NCI-H524 (cell line): ENCODE measurements around the gene PIEZO1.
"Not testable (repeated sequence)": the region's sequence is repeated elsewhere in the genome, so short reads cannot be mapped to it uniquely, and the experiment has no call there.

Experiments used
- DNase-seq, 2 experiments: peaks; one replicate each; lab custom pipeline; 2025; lab: John Stamatoyannopoulos, UW

PIEZO1 gene

GRCh38 chr16:88781140-88782077, 3.6 kb downstream of the PIEZO1 start:
- no peak for DNase-seq

GRCh38 chr16:88780142-88781062, 4.6 kb downstream of the PIEZO1 start:
- DNase-seq = no peak

GRCh38 chr16:88779406-88780141, 5.4 kb downstream of the PIEZO1 start:
- no peak for DNase-seq

DNA sequence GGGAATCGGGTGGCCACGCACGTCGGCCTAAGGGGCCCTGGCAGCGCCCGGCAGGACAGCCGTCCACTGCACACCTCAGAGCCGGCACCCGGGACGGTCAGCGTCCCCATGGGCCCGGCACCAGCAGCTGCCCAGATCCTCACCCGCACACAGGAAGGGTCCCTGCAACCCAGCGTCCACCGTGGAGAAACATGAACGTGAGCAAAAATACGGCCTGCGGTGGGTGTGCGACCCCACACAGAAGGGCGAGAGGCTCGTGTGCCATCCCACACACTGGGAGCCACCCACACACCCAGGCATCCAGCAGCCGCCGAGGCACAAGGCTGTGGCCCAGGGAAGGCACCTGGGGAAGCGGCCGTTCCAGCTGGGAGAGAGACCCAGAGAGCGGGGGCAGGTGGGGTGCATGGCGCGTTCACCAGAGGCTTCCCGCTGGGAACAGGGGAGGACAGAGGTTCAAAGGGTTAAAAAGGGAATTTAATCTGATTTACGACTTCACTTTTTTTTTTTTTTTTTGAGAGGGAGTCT, 6.4 kb downstream of the PIEZO1 start:
- no peak for DNase-seq

DNA sequence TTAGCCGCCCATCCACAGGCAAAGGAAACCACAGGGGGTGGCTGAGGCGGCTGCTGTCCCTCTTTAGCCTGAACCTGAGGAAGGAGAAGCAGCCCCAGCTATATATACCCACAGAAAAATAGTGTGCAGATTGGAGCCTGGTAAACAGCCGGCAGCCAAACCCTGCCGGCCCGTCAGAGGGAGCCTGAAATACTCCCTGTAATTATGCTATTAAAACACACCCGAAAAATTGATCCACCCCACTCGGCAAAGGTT, 6.8 kb downstream of the PIEZO1 start:
- no peak for DNase-seq

GRCh38 chr16:88777471-88778270, 7.3 kb downstream of the PIEZO1 start:
- no peak for DNase-seq

- no peak for DNase-seq
These were observed 9.2 kb downstream of the PIEZO1 start for GRCh38 chr16:88775825-88776224.

GRCh38 chr16:88774544-88775393, 10.3 kb downstream of the PIEZO1 start:
- DNase-seq = no peak

GRCh38 chr16:88773812-88774291, 11.2 kb downstream of the PIEZO1 start:
- DNase-seq = peak in 1 of 2 experiments; percentile 13

- DNase-seq = peak; percentile 88 to 94
These were observed 11.9 kb downstream of the PIEZO1 start for GRCh38 chr16:88772871-88773811.

- DNase-seq = not testable (repeated sequence)
These were observed 13.2 kb downstream of the PIEZO1 start for GRCh38 chr16:88771781-88772180.

DNA sequence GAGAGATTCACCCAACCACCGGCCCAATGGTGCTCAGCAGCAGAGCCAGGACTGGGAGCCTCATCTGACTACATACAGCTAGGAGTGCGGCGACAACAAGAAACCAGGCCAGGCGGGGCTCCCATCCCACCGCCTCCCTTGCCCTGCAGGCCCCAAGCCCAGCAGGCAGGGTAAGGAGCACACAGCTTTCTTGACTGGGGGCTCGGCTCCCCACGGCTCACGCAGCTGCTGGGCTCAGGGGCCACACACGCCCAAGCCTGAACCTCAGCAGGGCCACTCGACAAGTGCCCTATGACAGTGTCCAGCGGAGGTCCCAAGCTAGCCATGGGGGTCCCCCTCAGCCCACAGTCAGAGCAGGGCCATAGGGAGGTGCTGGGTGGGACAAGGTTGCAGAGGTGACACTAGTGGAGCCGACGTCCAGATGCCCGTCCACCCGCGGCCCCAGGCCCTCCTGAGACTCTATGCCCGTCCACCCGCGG, 13.7 kb downstream of the PIEZO1 start:
- DNase-seq = no peak

DNA sequence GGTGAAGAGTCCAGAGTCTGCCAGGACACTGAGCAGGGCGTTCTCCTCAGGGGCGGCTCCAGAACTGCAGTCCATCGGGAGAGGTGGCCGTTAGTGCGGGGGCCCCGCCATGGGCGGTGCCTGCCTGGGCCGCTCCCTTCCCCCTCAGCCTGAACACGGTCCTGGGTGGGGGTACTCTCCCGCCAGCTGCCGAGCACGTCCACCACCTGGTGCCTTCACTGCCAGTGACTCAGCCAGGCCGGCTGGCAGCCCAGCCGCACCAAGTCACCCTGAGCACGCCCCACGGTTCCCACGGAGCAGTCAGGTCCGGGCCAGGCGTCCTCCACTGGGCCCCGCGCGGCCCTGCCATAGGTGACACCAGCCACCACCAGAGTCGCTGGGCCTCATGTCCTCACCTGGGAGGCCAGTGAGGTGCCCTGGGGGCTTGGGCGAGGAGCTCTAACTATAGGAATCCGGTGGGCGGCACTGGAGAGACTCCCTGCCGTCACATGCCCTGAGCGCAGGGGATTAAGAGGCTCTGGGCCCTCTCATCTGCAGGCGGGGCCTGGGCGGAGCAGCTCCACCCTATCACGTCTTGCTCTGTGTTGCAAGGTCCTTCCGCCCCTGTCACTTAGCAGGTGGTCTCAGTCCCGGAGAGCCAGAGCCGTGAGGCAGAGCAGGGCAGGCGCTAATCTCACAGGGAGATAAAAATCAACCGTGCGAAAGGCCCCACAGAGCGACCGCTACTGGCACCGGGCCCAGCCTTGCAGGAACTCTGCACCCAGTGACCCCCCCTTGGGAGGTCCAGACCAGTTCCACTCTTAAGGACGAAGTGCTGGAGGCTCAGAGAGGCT, 14.3 kb downstream of the PIEZO1 start:
- peak; percentile 97 to 99 for DNase-seq

GRCh38 chr16:88769617-88770460, 15.2 kb downstream of the PIEZO1 start:
- DNase-seq = peak in 1 of 2 experiments; percentile 67

DNA sequence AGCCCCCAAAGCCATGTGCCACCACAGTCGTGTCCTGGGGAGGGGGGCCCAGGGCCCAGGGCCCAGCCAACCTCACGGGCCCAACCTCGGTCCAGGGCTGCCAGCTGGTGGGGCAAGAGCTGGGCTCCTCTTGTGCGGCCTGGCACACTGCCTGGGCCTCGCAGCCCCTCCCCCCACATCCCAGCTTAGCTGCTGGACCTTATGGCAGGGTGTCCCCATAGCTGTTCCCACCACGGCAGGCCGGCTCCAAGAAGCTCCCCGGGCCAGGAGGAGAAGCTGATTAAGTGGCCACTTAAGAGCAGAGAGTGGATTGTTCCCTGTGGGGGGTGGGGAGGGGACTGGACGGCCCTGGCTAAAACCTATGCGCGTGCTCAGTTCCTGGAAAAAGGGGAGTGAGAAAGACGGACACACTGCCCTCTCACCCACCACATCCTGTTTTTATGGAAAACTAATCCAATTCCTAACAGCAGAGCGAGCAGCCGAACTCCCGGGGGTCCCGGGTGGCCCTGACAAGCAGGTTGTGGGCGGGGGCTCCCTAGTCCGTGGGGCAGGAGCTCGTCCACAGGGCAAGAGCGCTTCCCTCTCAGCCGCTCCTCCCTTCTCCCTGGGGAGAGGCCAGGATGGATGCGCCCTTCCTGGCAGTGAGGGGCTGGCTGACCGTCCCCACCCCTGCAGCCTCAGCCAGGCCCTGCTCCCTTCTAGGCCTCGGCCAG, 16.8 kb downstream of the PIEZO1 start:
- DNase-seq = peak; percentile 99

DNA sequence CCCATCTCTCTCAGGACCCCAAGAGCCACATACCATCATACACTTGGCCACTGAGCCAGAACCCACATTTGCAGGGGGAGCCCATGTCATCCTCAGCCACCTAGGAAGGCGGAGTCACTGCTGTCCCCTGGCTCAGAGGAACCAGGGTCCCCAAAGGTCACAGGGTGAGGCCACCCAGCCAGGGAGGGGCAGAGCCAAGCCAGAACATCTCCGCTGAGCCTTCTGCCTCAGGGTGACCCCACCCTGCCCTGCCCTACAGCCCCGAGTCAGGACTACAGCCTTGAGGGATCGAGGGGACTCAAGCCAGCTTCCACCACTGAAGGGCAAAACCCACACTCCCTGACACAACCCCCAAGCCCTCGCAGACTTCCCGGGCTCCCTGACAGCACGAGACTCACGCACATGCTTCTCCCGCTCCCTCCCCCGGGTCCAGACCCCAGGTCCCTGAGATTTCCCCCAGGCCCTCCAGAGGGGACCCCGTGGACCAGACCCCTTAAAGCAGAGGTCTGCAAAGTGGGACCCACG, 17.4 kb downstream of the PIEZO1 start:
- DNase-seq = peak; percentile 75 to 77
